HT1080 (cell line): ENCODE data around the gene BDKRB2. TPM values are rescaled to one million over a fixed set of nuclear protein-coding genes. Genes with fewer than 3 reads are reported as not detected.
A peak's percentile ranks its signal among the peaks of the same experiment; 100 is the strongest.
"Not testable (repeated sequence)": the region's sequence is repeated elsewhere in the genome, so short reads cannot be mapped to it uniquely, and the experiment has no call there.

ENCODE experiments used
- DNase-seq: peaks from one replicate; pipeline ENCODE4 v3.0.0-alpha.2; 2015; ENCODE audit warnings: low read depth
- total RNA-seq: library from RNA; depleted of rRNA; stranded (reverse); fragments of >200 nt; shearing (Covaris generic); gene quantifications from 2 replicates; pipeline ENCODE4 v1.2.3, GENCODE V29; 2014

Gene BDKRB2
- total RNA-seq, 1 experiment from 2014 or later: 0.03 TPM

- no peak for DNase-seq
Observed at GRCh38 chr14:96221841-96222240, 17.2 kb downstream of the BDKRB2 start.

DNA sequence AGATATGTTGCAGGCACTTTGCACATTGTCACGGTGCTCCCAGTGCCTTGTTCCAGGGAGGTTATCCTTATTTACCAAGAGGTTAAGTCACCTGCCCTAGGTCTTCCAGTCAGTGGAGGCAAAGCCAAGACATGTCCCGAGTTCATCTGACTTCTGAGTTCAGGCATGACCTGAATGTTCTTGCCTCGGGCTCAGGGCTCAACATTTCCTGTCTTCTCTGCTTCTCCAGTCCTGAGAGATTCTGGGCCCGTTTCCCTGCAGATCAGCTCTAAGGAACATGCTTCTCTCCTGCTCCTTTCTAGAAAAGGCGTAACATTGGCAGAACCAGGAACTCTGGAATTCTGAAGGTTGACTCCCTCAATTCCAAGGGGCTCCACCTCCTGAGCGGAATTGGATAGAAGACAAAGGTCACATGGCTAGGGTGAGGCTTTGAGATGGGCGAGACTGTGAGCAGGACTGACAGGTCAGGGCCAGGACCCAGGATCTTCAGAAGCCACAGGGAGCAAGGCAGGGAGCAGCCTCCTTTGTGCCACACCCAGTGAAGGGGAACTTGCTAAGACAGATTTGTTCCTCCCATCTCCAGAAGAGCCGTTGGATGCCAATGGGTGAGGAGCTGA is 19.9 kb downstream of the BDKRB2 start:
- no peak for DNase-seq

DNA sequence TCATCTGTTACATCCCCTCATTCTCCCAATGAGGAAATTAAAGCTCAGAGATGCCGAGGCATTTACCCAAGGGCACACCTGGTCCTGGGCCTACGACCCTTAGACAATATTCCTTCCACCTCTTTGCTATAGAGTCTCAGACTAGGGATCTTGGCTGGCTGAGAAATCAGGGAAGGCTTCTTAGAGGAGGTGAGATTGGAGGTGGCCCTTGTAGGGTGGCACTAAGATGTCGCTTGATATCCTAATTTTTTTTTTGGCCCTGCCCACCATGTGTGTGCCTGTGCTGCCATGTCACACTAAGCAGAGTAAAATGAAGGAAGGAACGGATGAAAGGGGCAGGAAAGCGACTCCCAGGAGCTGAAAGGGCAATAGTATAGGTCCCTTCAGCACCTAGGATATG is 20.6 kb downstream of the BDKRB2 start:
- no peak for DNase-seq

DNA sequence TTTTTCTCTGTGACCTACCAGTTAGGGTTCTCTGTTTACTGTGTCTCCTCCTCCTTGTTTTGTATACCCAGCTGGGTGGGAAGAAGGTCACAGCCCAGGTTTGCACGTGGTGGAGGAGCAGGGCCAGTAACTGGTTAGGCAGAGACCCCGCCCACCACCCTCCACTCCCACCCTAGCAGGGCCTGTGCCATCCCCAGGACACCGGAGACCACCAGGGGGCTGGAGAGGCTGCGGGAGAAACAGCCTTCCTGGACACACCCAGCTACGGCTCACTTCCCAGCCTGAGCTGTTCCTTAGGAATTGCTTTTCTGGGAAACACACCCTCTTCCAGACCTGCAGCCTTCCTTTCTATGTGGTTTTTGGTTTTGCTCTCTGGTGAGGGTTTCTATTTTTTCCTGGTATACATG is 21.1 kb downstream of the BDKRB2 start:
- DNase-seq: peak; percentile 81

- DNase-seq: no peak
Observed at GRCh38 chr14:96227428-96227827, 22.8 kb downstream of the BDKRB2 start.

DNA sequence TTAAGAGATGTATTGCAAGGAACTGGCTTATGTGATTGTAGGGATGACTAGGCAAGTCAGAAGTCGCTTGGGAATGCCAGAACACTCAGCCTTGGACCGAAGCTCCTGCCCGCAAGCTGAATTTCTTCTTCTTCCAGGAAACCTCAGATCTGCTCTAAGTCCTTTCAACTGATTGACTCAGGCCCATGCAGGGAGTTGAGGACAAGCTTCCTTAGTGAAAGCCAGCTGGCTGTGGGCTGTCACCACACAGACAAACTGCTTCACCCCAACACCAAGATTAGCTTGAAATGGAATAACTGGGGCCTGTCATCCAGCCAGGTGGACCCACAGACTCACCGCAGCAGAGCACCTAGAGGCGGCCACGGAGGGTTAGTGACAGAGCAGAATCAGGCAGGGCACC is 24.7 kb downstream of the BDKRB2 start:
- DNase-seq: no peak

GRCh38 chr14:96231056-96231455 is 26.4 kb downstream of the BDKRB2 start:
- DNase-seq: no peak

DNA sequence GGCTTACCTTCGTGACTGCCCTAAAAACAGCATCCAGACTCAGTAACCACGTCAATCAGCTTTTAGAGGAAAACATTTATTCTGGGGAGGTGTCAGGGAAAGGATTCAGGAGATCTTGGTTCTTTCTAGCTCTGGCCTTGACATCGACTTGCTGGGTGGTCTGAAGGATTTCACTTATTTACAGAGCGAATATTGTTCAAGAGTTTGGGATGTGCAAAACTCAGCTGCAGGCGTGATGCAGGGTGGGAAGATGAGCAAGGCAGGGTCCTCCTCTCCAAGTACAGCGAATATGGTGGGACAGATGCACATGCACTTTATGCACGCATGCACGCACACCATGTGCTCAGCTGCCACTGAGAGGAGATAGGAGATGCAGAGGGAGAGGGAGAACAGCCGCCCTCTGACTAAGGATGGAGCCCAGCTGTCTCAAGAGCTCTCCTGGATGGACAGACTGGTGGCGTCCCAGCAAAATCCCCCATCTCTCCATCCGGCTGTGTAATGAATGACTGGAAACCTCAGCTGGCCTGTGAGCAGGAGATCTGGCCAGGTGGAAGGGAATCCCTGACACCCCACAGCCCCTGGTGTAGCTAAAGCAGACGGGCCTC is 27.0 kb downstream of the BDKRB2 start:
- no peak for DNase-seq

DNA sequence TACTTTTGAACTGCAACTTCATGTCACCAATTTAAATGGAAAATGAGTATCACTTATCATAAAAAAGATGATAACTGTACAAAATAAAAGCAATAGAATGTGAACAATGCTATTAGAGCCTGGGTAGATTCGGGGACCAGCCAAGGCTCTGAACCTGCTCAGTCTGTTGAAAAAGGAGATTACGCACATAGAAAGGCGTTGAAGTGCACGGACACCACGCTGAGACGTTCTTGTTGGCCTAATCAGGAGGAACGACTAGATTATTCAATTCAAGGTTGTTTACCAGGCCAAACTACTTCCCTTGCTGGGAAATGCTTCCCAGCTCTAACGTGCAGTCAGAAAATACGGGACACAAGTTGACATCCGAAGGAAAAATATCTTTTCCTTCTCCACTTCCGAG is 27.9 kb downstream of the BDKRB2 start:
- no peak for DNase-seq

DNA sequence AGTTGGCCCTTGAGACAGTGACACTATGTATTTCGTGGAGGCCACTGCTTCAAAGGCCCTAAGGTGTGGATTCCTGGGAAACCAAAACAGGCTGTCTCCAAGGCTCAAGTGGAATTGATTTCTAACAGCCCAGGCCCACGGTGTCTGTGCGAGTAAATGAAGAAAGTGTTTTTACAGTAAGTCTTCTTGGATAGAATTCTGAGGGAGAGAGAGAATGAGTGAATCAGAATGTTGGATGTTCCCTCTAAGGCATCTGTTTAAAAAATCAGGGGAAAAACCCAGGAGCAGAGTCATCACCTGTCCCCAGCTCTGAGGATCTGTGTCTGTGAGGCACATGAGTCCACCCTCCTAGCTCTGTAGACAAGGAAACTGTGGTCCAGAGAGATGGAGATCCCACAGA is 29.0 kb downstream of the BDKRB2 start:
- no peak for DNase-seq

DNA sequence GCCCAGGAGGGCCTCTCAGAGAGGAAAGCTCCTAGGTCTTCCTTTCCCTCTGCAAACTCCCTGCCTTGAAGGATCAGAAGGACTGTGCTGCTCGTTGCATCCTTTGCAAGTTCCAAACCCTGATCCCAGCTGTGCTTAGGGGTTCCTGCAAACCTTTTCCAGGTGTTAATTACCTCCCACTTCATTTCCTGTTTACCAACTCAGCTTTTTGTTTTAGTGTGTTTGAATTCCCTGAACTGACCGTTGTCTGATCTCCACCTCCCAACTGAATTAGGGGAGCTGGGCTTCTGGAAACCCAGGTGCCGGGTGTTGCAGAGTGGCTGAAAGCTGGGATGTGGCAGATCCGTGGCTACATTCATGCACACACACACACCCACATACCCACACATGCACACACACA is 30.8 kb downstream of the BDKRB2 start:
- no peak for DNase-seq

GRCh38 chr14:96237641-96238040 is 33.0 kb downstream of the BDKRB2 start:
- no peak for DNase-seq

- DNase-seq: no peak
Observed at GRCh38 chr14:96238676-96239265, 34.1 kb downstream of the BDKRB2 start.

DNA sequence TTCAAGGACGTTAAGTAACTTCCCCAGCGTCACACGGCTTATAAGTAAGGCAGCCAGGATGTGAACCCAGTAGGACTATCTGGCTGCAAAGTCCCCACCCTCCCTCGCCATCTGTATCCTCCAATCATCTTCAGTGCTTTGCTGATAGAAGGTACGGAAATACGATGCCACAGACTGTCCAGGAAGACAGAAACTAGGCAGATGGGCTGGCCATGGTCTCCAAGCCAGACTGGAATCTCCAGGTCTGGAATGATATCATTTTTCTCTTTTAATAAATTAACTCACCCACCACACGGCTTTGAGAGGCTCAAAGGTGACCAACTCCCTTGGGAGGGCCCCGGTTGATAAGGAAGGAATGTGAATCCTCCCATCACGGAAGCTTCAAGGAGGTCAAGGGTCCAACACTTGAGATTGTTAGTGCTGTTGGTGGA is 35.1 kb downstream of the BDKRB2 start:
- no peak for DNase-seq

- DNase-seq: no peak
Observed at GRCh38 chr14:96240641-96241040, 36.0 kb downstream of the BDKRB2 start.

DNA sequence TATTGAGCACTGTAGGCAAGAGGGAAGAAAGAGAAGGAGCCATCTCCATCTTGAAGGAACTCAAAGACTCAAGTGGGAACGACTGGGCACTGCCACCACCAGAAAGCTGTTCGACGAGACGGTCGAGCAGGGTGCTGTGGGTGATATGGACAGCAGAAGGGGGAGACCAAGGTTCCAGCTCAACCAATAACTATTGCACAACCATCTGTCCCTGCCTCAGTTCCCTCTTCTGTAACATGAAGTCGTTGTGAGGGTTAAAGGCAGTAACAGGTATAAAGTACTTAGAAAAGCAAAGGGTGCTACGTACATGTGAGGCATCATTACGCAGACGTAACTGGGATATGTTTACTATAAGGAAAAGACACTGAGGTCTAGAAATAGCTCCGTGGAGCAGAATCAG is 37.5 kb downstream of the BDKRB2 start:
- no peak for DNase-seq

DNA sequence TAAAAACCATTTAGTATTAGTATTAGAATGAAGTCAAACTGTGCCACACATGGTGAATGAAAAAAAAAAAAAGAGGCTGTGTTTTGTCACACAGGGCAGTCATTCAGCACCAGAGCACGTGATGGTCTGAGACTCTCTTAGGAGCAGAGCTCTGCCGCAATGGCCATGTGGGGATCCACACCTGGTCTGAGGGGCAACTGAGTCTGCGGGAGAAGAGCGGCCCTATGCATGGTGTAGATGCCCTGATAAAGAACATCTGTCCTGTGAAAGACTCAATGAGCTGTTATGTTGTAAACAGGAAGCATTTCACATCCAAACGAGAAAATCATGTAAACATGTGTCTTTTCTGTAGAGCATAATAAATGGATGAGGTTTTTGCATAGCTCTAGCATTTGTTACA is 39.1 kb downstream of the BDKRB2 start:
- no peak for DNase-seq

- DNase-seq: not testable (repeated sequence)
Observed at GRCh38 chr14:96245074-96245473, 40.4 kb downstream of the BDKRB2 start.

- no peak for DNase-seq
Observed at GRCh38 chr14:96245710-96246538, 41.3 kb downstream of the BDKRB2 start.

DNA sequence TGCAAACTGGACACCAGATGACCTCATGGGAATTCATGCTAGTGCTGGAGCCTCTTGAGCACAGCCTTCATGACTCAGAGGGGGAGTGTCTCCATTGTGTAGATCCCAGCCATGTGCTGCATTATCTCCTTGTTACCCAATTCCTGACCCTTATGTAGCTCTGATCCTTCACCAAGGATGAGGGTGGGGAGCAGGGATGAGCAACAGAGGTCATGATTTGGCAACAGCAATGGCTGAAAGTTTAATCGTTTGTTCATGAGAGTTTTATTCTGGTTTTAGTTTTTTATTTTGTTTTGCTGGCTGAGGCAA is 41.9 kb downstream of the BDKRB2 start:
- DNase-seq: peak; percentile 93

GRCh38 chr14:96247031-96247430 is 42.4 kb downstream of the BDKRB2 start:
- no peak for DNase-seq

DNA sequence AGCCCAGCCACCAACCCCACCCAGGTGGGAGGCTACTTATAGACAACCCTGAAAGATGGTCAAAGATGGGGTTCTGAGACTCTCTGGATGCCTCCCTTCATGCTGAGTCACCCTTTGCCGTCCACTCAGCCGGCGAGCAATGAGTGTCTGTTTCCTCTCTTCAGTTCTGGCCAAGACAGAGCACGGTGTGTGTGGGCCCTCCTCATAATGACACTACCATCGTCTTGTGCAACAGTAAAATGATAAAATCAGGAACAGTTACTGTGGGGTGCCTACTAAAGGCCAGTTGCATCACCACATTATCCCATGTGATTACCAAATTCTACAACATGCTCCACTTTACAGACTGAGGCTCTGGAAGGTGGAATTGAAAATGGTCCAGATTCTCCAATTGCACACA is 44.4 kb downstream of the BDKRB2 start:
- DNase-seq: peak; percentile 81
